ENCODE measurements around the gene LLPH.

DNA sequence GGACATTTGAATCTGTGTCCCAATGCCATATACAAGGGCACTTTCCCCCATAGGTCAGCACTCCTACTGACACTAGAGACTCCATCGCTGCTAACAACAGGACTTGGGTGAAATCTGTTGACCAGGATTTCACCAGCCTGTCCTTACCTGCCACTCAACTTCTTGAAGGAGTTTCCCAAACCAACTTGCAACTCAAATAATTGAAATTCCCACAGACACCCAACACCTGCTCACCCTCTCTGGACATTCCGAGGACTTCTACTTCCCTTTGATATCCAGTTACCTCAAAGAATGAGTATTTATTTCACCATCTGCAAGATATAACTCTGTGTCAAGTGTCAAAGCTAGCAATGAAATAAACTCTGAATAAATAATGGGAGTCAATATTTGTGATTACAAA, 44.6 kb downstream of the LLPH start:
- TF ChIP-seq POLR2AphosphoS5 (IDR thresholded peaks at IDR 0.05; ENCODE audit: low read depth, low read length) (no peak), IRF3 (IDR thresholded peaks at IDR 0.05; ENCODE audit: low read depth, low read length) (no peak), RFX5 (IDR thresholded peaks at IDR 0.05; ENCODE audit: low read length) (no peak), YY1 (IDR thresholded peaks at IDR 0.05; ENCODE audit: low read depth) (no peak), MAX (IDR thresholded peaks at IDR 0.05; ENCODE audit: low read depth) (no peak), FOSL2 (IDR thresholded peaks at IDR 0.05; ENCODE audit: borderline replicate concordance, low read depth) (no peak), SIN3A (IDR thresholded peaks at IDR 0.05; ENCODE audit: borderline replicate concordance, low read depth, low read length) (no peak), MXI1 (IDR thresholded peaks at IDR 0.05; ENCODE audit: low read depth, low read length) (no peak), NFIC (IDR thresholded peaks at IDR 0.05; ENCODE audit: borderline replicate concordance) (no peak), RXRA (IDR thresholded peaks at IDR 0.05; ENCODE audit: borderline replicate concordance, low read depth) (no peak), TCF12 (IDR thresholded peaks at IDR 0.05) (no peak), USF1 (IDR thresholded peaks at IDR 0.05; ENCODE audit: borderline replicate concordance, low read depth) (no peak)
- TF ChIP-seq, protein P1, sequence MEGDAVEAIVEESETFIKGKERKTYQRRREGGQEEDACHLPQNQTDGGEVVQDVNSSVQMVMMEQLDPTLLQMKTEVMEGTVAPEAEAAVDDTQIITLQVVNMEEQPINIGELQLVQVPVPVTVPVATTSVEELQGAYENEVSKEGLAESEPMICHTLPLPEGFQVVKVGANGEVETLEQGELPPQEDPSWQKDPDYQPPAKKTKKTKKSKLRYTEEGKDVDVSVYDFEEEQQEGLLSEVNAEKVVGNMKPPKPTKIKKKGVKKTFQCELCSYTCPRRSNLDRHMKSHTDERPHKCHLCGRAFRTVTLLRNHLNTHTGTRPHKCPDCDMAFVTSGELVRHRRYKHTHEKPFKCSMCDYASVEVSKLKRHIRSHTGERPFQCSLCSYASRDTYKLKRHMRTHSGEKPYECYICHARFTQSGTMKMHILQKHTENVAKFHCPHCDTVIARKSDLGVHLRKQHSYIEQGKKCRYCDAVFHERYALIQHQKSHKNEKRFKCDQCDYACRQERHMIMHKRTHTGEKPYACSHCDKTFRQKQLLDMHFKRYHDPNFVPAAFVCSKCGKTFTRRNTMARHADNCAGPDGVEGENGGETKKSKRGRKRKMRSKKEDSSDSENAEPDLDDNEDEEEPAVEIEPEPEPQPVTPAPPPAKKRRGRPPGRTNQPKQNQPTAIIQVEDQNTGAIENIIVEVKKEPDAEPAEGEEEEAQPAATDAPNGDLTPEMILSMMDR (IDR thresholded peaks at IDR 0.05) = no peak
- TF ChIP-seq, protein P2, sequence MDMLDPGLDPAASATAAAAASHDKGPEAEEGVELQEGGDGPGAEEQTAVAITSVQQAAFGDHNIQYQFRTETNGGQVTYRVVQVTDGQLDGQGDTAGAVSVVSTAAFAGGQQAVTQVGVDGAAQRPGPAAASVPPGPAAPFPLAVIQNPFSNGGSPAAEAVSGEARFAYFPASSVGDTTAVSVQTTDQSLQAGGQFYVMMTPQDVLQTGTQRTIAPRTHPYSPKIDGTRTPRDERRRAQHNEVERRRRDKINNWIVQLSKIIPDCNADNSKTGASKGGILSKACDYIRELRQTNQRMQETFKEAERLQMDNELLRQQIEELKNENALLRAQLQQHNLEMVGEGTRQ (IDR thresholded peaks at IDR 0.05; ENCODE audit: borderline replicate concordance, low read depth, low read length) = no peak

Data from SK-N-SH (cell line).